Brain microvascular endothelial cell (primary cell): ENCODE results near the gene PSAP.

Experiments used
- DNase-seq: peaks from one replicate; pipeline ENCODE4 v3.0.0-alpha.2; 2020
- H3K27ac ChIP-seq: fragments of 250-450 bp; sonication (Bioruptor Pico); 2 replicates; pipeline ENCODE4 v1.5.1; 2020; ENCODE audit warnings: mild to moderate bottlenecking, moderate library complexity
- H3K27me3 ChIP-seq: fragments of 250-450 bp; sonication (Bioruptor Pico); replicated peaks from 2 replicates; pipeline ENCODE4 v1.5.1; 2020; ENCODE audit warnings: mild to moderate bottlenecking
- H3K36me3 ChIP-seq: fragments of 250-450 bp; sonication (Bioruptor Pico); replicated peaks from 2 replicates; pipeline ENCODE4 v1.5.1; 2020; ENCODE audit warnings: mild to moderate bottlenecking
- H3K4me3 ChIP-seq: 2 replicates; pipeline ENCODE4 v1.5.1; 2011; ENCODE audit warnings: low read depth, mild to moderate bottlenecking, control low read depth, low read length, moderate library complexity
- CTCF ChIP-seq: IDR thresholded peaks from 2 replicates; pipeline ENCODE4 v1.5.1; 2011; ENCODE audit warnings: low read depth, mild to moderate bottlenecking, moderate library complexity, low read length, control low read depth, inconsistent platforms; ENCODE audit errors: missing control alignments
- in situ Hi-C: cut with HindIII; loops from 2 replicates; pipeline ENCODE4 v1.10.0; 2017; ENCODE audit warnings: low sequenced_read_pairs, low pct_ligation_motif_present

The PSAP gene

GRCh38 chr10:71797533-71798307 lies 53.3 kb downstream of the PSAP start:
- in situ Hi-C loops = no loop called here
- H3K27me3 ChIP-seq = no peaks in the 10 kb centered on the region
- no peak for DNase-seq
- no peak overlapping the region for H3K4me3 ChIP-seq
- no peak for TF ChIP-seq CTCF
- H3K27ac ChIP-seq = no peak overlapping the region
- no peaks in the 10 kb centered on the region for H3K36me3 ChIP-seq

GRCh38 chr10:71796749-71797405 lies 54.2 kb downstream of the PSAP start:
- in situ Hi-C loops = no loop called here
- Histone ChIP-seq H3K27ac (no peak overlapping the region), H3K27me3 (no peaks in the 10 kb centered on the region), H3K36me3 (no peaks in the 10 kb centered on the region), H3K4me3 (no peak overlapping the region)
- no peak for DNase-seq
- no peak for TF ChIP-seq CTCF

DNA sequence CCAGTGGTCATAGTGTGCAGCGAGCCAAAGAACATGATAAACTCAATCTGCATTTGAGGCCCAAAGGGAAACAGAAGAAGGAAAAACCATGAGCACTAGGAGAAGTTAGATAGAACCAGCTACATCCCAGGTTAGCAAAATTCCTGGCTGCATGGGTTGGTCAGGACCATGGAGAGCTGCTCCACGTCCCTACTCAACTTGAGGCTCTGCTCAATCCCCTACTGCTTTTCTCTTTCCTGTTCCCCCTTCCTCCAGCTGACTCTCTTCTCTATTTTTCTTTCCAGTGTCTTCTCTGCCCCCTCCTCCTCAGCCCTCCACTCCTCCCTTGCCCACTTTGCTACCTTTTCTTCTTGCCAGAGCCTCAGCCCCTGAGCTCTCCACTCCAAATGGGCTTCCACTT lies 55.8 kb downstream of the PSAP start:
- H3K4me3 ChIP-seq = no peak overlapping the region
- no peaks in the 10 kb centered on the region for H3K27me3 ChIP-seq
- TF ChIP-seq CTCF = no peak
- no peaks in the 10 kb centered on the region for H3K36me3 ChIP-seq
- in situ Hi-C loops = no loop called here
- no peak overlapping the region for H3K27ac ChIP-seq
- DNase-seq = peak; percentile 24

DNA sequence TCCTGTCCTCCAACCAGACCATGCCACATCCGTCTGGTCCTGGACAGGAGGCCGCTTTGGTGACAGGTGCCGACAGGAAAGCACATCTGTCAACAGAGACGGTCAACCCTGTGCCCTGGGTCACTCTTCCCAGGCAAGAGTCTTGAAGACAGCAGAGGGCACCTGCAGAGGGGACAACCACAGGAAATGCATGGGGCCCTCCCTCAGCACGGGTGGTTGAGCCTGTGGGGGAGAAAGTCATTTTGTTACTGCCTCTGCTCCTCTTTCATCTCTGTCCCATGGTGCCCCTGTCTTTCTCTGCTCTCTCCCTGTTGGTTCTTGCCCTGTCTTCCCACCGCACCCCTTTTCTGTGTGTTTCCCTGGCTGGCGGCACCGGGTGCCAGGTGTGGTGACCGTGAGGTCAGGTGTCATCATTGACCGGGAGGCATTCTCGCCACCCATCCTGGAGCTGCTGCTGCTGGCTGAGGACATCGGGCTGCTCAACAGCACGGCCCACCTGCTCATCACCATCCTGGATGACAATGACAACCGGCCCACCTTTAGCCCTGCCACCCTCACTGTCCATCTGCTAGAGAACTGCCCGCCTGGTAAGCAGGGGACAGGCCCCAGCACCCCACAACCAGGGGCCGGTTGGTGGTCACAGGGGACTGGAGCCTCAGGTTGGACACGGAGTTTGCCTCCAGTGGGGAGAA lies 60.2 kb downstream of the PSAP start:
- Histone ChIP-seq H3K27me3 (no peaks in the 10 kb centered on the region), H3K36me3 (no peaks in the 10 kb centered on the region), H3K4me3 (no peak overlapping the region), H3K27ac (no peak overlapping the region)
- no peak for TF ChIP-seq CTCF
- in situ Hi-C loops = no loop called here
- DNase-seq = no peak

GRCh38 chr10:71789871-71790270 lies 61.2 kb downstream of the PSAP start:
- Histone ChIP-seq H3K36me3 (no peaks in the 10 kb centered on the region), H3K4me3 (no peak overlapping the region), H3K27ac (no peak overlapping the region), H3K27me3 (no peaks in the 10 kb centered on the region)
- DNase-seq = no peak
- in situ Hi-C loops = no loop called here
- no peak for TF ChIP-seq CTCF
